HEK293 (cell line): ENCODE results near the gene CISH.

Source experiments
- CTCF ChIA-PET: fragments of 350-600 bp; formaldehyde crosslinking; extraction: SDS; loops from one replicate; lab custom pipeline; 2021; ENCODE audit warnings: antibody characterized with exemption; lab: Yijun Ruan, JAX
- POLR2A ChIA-PET: fragments of 300-600 bp; formaldehyde crosslinking; extraction: SDS; loops from one replicate; lab custom pipeline; 2020; ENCODE audit warnings: antibody characterized with exemption, inconsistent platforms; lab: Yijun Ruan, JAX
- H3K27ac ChIP-seq: fragments of 200-500 bp; sonication (Bioruptor generic); 2 replicates; pipeline ENCODE4 v1.5.1; 2014; ENCODE audit warnings: low read depth, low read length, control low read depth, inconsistent platforms; ENCODE audit errors: extremely low read depth
- H3K36me3 ChIP-seq, 2 experiments: fragments of 200-500 bp in 1 of 2; sonication (Bioruptor generic) in 1 of 2; 1 replicate in 1 of 2; 2 replicates in 1 of 2; pipeline ENCODE4 v1.5.1; 2014 to 2017; ENCODE audit warnings: inconsistent platforms in 2 of 2, low read length in 2 of 2; ENCODE audit not compliant: control insufficient read depth in 2 of 2, insufficient read depth in 1 of 2
- H3K4me1 ChIP-seq: fragments of 200-500 bp; sonication (Bioruptor generic); 2 replicates; pipeline ENCODE4 v1.5.1; 2014; ENCODE audit warnings: mild to moderate bottlenecking, low read length, inconsistent platforms; ENCODE audit not compliant: control insufficient read depth, insufficient read depth
- H3K4me3 ChIP-seq: 2 replicates; pipeline ENCODE4 v1.5.1; 2011; ENCODE audit warnings: low read depth, mild to moderate bottlenecking, control low read depth, low read length, moderate library complexity
- H3K9me3 ChIP-seq: fragments of 200-500 bp; sonication (Bioruptor generic); 2 replicates; pipeline ENCODE4 v1.5.1; 2014; ENCODE audit warnings: low read depth, low read length, inconsistent platforms; ENCODE audit not compliant: control insufficient read depth, insufficient read depth
- GLI2 ChIP-seq: fragments of 450-650 bp; formaldehyde crosslinking; IDR thresholded peaks from 2 replicates; pipeline ENCODE4; 2017; ENCODE audit warnings: missing biosample characterization, missing genetic modification characterization, low read depth, borderline replicate concordance
- IKZF3 ChIP-seq: fragments of 450-650 bp; IDR thresholded peaks from 2 replicates; pipeline ENCODE4 v1.5.0; 2018; ENCODE audit warnings: missing biosample characterization, mild to moderate bottlenecking, missing genetic modification characterization, moderate library complexity
- KLF17 ChIP-seq: fragments of 450-650 bp; formaldehyde crosslinking; IDR thresholded peaks from 2 replicates; pipeline ENCODE4 v1.5.1; 2016; ENCODE audit warnings: missing biosample characterization, missing genetic modification characterization
- KLF8 ChIP-seq: fragments of 450-650 bp; formaldehyde crosslinking; IDR thresholded peaks from 2 replicates; pipeline ENCODE4 v1.5.1; 2016; ENCODE audit warnings: missing biosample characterization, missing genetic modification characterization
- PRDM10 ChIP-seq: fragments of 450-650 bp; formaldehyde crosslinking; IDR thresholded peaks from 2 replicates; pipeline ENCODE4 v1.5.1; 2016; ENCODE audit warnings: missing biosample characterization, missing genetic modification characterization
- PRDM4 ChIP-seq: fragments of 450-650 bp; formaldehyde crosslinking; IDR thresholded peaks from 2 replicates; pipeline ENCODE4 v1.5.1; 2017; ENCODE audit warnings: missing biosample characterization, missing genetic modification characterization
- ZBTB11 ChIP-seq: fragments of 450-650 bp; formaldehyde crosslinking; conservative IDR thresholded peaks from 2 replicates; pipeline ENCODE4 v1.5.1; 2016; ENCODE audit warnings: low read depth, missing biosample characterization, missing genetic modification characterization
- ZBTB17 ChIP-seq: fragments of 450-650 bp; formaldehyde crosslinking; IDR thresholded peaks from 2 replicates; pipeline ENCODE4 v1.5.1; 2016; ENCODE audit warnings: missing biosample characterization, missing genetic modification characterization
- ZBTB6 ChIP-seq: fragments of 450-650 bp; formaldehyde crosslinking; IDR thresholded peaks from 2 replicates; pipeline ENCODE4 v1.5.1; 2017; ENCODE audit warnings: missing biosample characterization, missing genetic modification characterization
- ZNF184 ChIP-seq: fragments of 450-650 bp; IDR thresholded peaks from 2 replicates; pipeline ENCODE4 v1.5.1; 2018; ENCODE audit warnings: missing biosample characterization, mild to moderate bottlenecking, missing genetic modification characterization
- ZNF2 ChIP-seq: fragments of 450-650 bp; formaldehyde crosslinking; IDR thresholded peaks from 2 replicates; pipeline ENCODE4 v1.5.1; 2016; ENCODE audit warnings: missing biosample characterization, missing genetic modification characterization
- ZNF280D ChIP-seq: fragments of 450-650 bp; formaldehyde crosslinking; IDR thresholded peaks from 2 replicates; pipeline ENCODE4 v1.5.1; 2016; ENCODE audit warnings: missing biosample characterization, missing genetic modification characterization
- ZNF335 ChIP-seq: fragments of 450-650 bp; formaldehyde crosslinking; conservative IDR thresholded peaks from 2 replicates; pipeline ENCODE4 v1.5.1; 2016; ENCODE audit warnings: missing biosample characterization, missing genetic modification characterization
- ZNF585B ChIP-seq: fragments of 450-650 bp; formaldehyde crosslinking; IDR thresholded peaks from 2 replicates; pipeline ENCODE4 v1.5.1; 2016; ENCODE audit warnings: missing biosample characterization, missing genetic modification characterization
- ZNF629 ChIP-seq: fragments of 450-650 bp; formaldehyde crosslinking; IDR thresholded peaks from 2 replicates; pipeline ENCODE4 v1.5.1; 2017; ENCODE audit warnings: missing biosample characterization, missing genetic modification characterization
- ZNF654 ChIP-seq: fragments of 450-650 bp; formaldehyde crosslinking; IDR thresholded peaks from 2 replicates; pipeline ENCODE4 v1.5.1; 2016; ENCODE audit warnings: low read depth, missing biosample characterization, missing genetic modification characterization
- ZNF660 ChIP-seq: fragments of 450-650 bp; IDR thresholded peaks from 2 replicates; pipeline ENCODE4 v1.5.1; 2018; ENCODE audit warnings: missing biosample characterization, mild to moderate bottlenecking, missing genetic modification characterization
- ZNF830 ChIP-seq: fragments of 450-650 bp; IDR thresholded peaks from 2 replicates; pipeline ENCODE4 v1.5.0; 2018; ENCODE audit warnings: missing biosample characterization, missing genetic modification characterization, low read depth, mild to moderate bottlenecking, moderate library complexity
- ZSCAN30 ChIP-seq: fragments of 450-650 bp; IDR thresholded peaks from 2 replicates; pipeline ENCODE4 v1.5.1; 2018; ENCODE audit warnings: missing biosample characterization, mild to moderate bottlenecking, missing genetic modification characterization, moderate library complexity

CISH gene

GRCh38 chr3:50616003-50616769 lies 4.6 kb upstream of the CISH start:
- ChIA-PET POLR2A (interaction anchor here (0.6 to 2.5 kb wide), 12 partner anchors 14 to 883 kb away, joined by 3 to 9 read pairs (median 3); partner anchors contain the start of genes CYB561D2, DCAF1, MANF and NPRL2), CTCF (interaction anchor here (0.5 to 6.2 kb wide), 40 partner anchors 10 to 1507 kb away, joined by 3 to 139 read pairs (median 4); partner anchors contain the start of gene HEMK1)
- Histone ChIP-seq H3K4me3 (peak overlapping the region; percentile 78), H3K4me1 (0 out of 2 replicates have a peak, but pooled peaks cover 2% of the 10 kb centered on the region), H3K9me3 (no peaks in the 10 kb centered on the region), H3K27ac (no peak overlapping the region), H3K36me3 (peaks cover 0 to 12% of the 10 kb centered on the region in 2 experiments; a peak in 1 of 3 replicates)
- TF ChIP-seq PRDM10 (tag by site-specific recombination) (0 out of 2 replicates have a peak, but pooled peaks have one; percentile 15), ZNF830 (no peak), KLF8 (peak; percentile 17), ZBTB17 (tag by site-specific recombination) (0 out of 2 replicates have a peak, but pooled peaks have one; percentile 16), ZNF629 (tag by site-specific recombination) (peak; percentile 15; the same call in 1 of the 2 replicates), ZBTB6 (tag by site-specific recombination) (peak; percentile 73), ZNF660 (peak; percentile 45), ZNF585B (tag by site-specific recombination) (no peak), ZNF654 (peak; percentile 93), PRDM4 (tag by site-specific recombination) (no peak), ZBTB11 (tag by site-specific recombination) (peak; percentile 31; the same call in 1 of the 2 replicates), ZNF280D (tag by site-specific recombination) (no peak), GLI2 (tag by site-specific recombination) (no peak), IKZF3 (tag by site-specific recombination) (peak; percentile 43; the same call in 1 of the 2 replicates), KLF17 (tag by site-specific recombination) (0 out of 2 replicates have a peak, but pooled peaks have one; percentile 6), ZNF184 (tag by site-specific recombination) (peak; percentile 70; the same call in 1 of the 2 replicates), ZNF2 (0 out of 2 replicates have a peak, but pooled peaks have one; percentile 21), ZNF335 (tag by site-specific recombination) (peak; percentile 54), ZSCAN30 (tag by site-specific recombination) (peak; percentile 78; the same call in 1 of the 2 replicates)
